CD4-positive, alpha-beta memory T cell (primary cell): Measurements from ENCODE around the gene PLCXD1. TPM values are rescaled to one million over a fixed set of nuclear protein-coding genes. Genes with fewer than 3 reads are reported as not detected.

ENCODE experiments used
- CTCF ChIA-PET: fragments of 350-600 bp; sonication (Branson Sonifier 250); formaldehyde crosslinking; loops from one replicate; lab custom pipeline; 2021; ENCODE audit warnings: inconsistent platforms; ENCODE audit not compliant: partially characterized antibody; lab: Charles Lee
- POLR2A ChIA-PET: fragments of 350-600 bp; sonication (Branson Sonifier 250); formaldehyde crosslinking; loops from one replicate; lab custom pipeline; 2021; ENCODE audit not compliant: partially characterized antibody; lab: Charles Lee
- DNase-seq, 5 donors: peaks; one replicate each; pipeline versions ENCODE4 v3.0.0 to v3.0.0-alpha.2; 2020 to 2022; ENCODE audit warnings: mixed read lengths in 1 of 5
- H3K27ac ChIP-seq: one replicate; pipeline ENCODE4 v1.7.0; 2013; ENCODE audit warnings: low read depth, low read length
- H3K27me3 ChIP-seq: 2 replicates; pipeline ENCODE4 v1.7.0; 2013; ENCODE audit warnings: mild to moderate bottlenecking, low read length, moderate library complexity; ENCODE audit not compliant: insufficient read depth
- H3K36me3 ChIP-seq: 2 replicates; pipeline ENCODE4 v1.7.0; 2013; ENCODE audit warnings: mild to moderate bottlenecking, low read length, moderate library complexity; ENCODE audit not compliant: insufficient read depth
- H3K4me1 ChIP-seq: 2 replicates; pipeline ENCODE4 v1.7.0; 2013; ENCODE audit warnings: mild to moderate bottlenecking, low read length, moderate library complexity; ENCODE audit not compliant: insufficient read depth
- H3K4me3 ChIP-seq, 2 donors: one replicate each; pipeline ENCODE4 v1.7.0; 2013; ENCODE audit warnings: low read length in 2 of 2, mild to moderate bottlenecking in 1 of 2
- H3K9me3 ChIP-seq, 2 donors: one replicate each; pipeline ENCODE4 v1.7.0; 2013; ENCODE audit warnings: low read length in 2 of 2, control low read depth in 1 of 2; ENCODE audit not compliant: control insufficient read depth in 1 of 2
- H3K27ac Mint-ChIP-seq, 7 donors: one replicate each; pipeline ENCODE4 v1.8.0; 2020 to 2021; ENCODE audit warnings: mixed read lengths in 7 of 7, mild to moderate bottlenecking in 6 of 7, inconsistent platforms in 3 of 7, moderate library complexity in 3 of 7
- H3K27me3 Mint-ChIP-seq, 2 donors: one replicate each; pipeline ENCODE4 v1.8.0; 2020 to 2021; ENCODE audit warnings: mixed read lengths in 2 of 2
- H3K36me3 Mint-ChIP-seq, 2 donors: one replicate each; pipeline ENCODE4 v1.8.0; 2020 to 2021; ENCODE audit warnings: mixed read lengths in 2 of 2, inconsistent platforms in 1 of 2, mild to moderate bottlenecking in 1 of 2
- H3K4me1 Mint-ChIP-seq, 4 donors: one replicate each; pipeline ENCODE4 v1.8.0; 2020 to 2021; ENCODE audit warnings: mixed read lengths in 4 of 4, mild to moderate bottlenecking in 1 of 4
- H3K4me3 Mint-ChIP-seq, 8 donors: one replicate each; pipeline ENCODE4 v1.8.0; 2020 to 2021; ENCODE audit warnings: mixed read lengths in 8 of 8, mild to moderate bottlenecking in 7 of 8, moderate library complexity in 6 of 8, inconsistent platforms in 3 of 8
- H3K9me3 Mint-ChIP-seq, 8 donors: one replicate each; pipeline ENCODE4 v1.8.0; 2020 to 2021; ENCODE audit warnings: mixed read lengths in 8 of 8, mild to moderate bottlenecking in 5 of 8, inconsistent platforms in 3 of 8, moderate library complexity in 1 of 8
- intact Hi-C: fragments of 100-400 bp; cut with micrococcal nuclease; formaldehyde crosslinking; loops from one replicate; pipeline ENCODE4 v1.15.1; 2023
- polyA plus RNA-seq, 2 donors: library from polyadenylated mRNA; unstranded; fragments of 300-500 nt; fragmentation: Illumina TruSeq; gene quantifications; one replicate each; pipeline ENCODE4 v1.2.3, GENCODE V29; 2021
- total RNA-seq, 2 experiments: library from RNA; stranded (reverse); gene quantifications; one replicate each; pipeline ENCODE4 v1.2.3, GENCODE V29; 2021

Gene PLCXD1
- total and polyA plus RNA-seq, 4 experiments from 2014 or later: 3.1 to 28.7 (median 18.4) TPM

- peaks cover 17 to 22% of the 10 kb centered on the region in 2 donors for H3K36me3 Mint-ChIP-seq
- no peak overlapping the region for H3K27ac Mint-ChIP-seq
- Histone ChIP-seq H3K9me3 (no peaks in the 10 kb centered on the region), H3K27ac (no peak overlapping the region), H3K4me3 (no peak overlapping the region), H3K36me3 (no peaks in the 10 kb centered on the region), H3K4me1 (no peaks in the 10 kb centered on the region), H3K27me3 (no peaks in the 10 kb centered on the region)
- CTCF ChIA-PET: no interaction called here
- DNase-seq: no peak
- no peaks in the 10 kb centered on the region for H3K27me3 Mint-ChIP-seq
- no peaks in the 10 kb centered on the region for H3K4me1 Mint-ChIP-seq
- intact Hi-C loops: no loop called here
- H3K9me3 Mint-ChIP-seq: peaks cover 0 to 4% (median 0%) of the 10 kb centered on the region in 8 donors
- POLR2A ChIA-PET: no interaction called here
- H3K4me3 Mint-ChIP-seq: peak overlapping the region in 1 of 8 donors; percentile 48
These were observed 59.7 kb downstream of the PLCXD1 start for GRCh38 chrX:340641-341423.

- POLR2A ChIA-PET: no interaction called here
- Mint-ChIP-seq H3K9me3 (peaks cover 0 to 4% (median 0%) of the 10 kb centered on the region in 8 donors), H3K4me3 (no peak overlapping the region), H3K27ac (no peak overlapping the region), H3K27me3 (no peaks in the 10 kb centered on the region), H3K4me1 (no peaks in the 10 kb centered on the region), H3K36me3 (peaks cover 12 to 16% of the 10 kb centered on the region in 2 donors)
- CTCF ChIA-PET: no interaction called here
- H3K9me3 ChIP-seq: no peaks in the 10 kb centered on the region
- H3K36me3 ChIP-seq: no peaks in the 10 kb centered on the region
- H3K4me1 ChIP-seq: no peaks in the 10 kb centered on the region
- H3K27ac ChIP-seq: no peak overlapping the region
- no peaks in the 10 kb centered on the region for H3K27me3 ChIP-seq
- H3K4me3 ChIP-seq: no peak overlapping the region
- no peak for DNase-seq
- intact Hi-C loops: no loop called here
These were observed 60.4 kb downstream of the PLCXD1 start for GRCh38 chrX:341541-342101.

- POLR2A ChIA-PET: no interaction called here
- H3K36me3 Mint-ChIP-seq: peaks cover 4 to 10% of the 10 kb centered on the region in 2 donors
- Histone ChIP-seq H3K9me3 (no peaks in the 10 kb centered on the region), H3K36me3 (no peaks in the 10 kb centered on the region), H3K27ac (no peak overlapping the region), H3K4me1 (no peaks in the 10 kb centered on the region), H3K27me3 (no peaks in the 10 kb centered on the region), H3K4me3 (no peak overlapping the region)
- H3K27ac Mint-ChIP-seq: no peak overlapping the region
- no peak for DNase-seq
- H3K27me3 Mint-ChIP-seq: no peaks in the 10 kb centered on the region
- CTCF ChIA-PET: no interaction called here
- H3K9me3 Mint-ChIP-seq: peaks cover 0 to 2% (median 0%) of the 10 kb centered on the region in 8 donors
- H3K4me3 Mint-ChIP-seq: no peak overlapping the region
- no peaks in the 10 kb centered on the region for H3K4me1 Mint-ChIP-seq
- intact Hi-C loops: no loop called here
These were observed 63.3 kb downstream of the PLCXD1 start for GRCh38 chrX:344371-344901.

GRCh38 chrX:345020-345925 is 64.1 kb downstream of the PLCXD1 start:
- Mint-ChIP-seq H3K27ac (no peak overlapping the region), H3K36me3 (peaks cover 4 to 10% of the 10 kb centered on the region in 2 donors), H3K9me3 (peaks cover 0 to 2% (median 0%) of the 10 kb centered on the region in 8 donors), H3K4me3 (no peak overlapping the region), H3K27me3 (no peaks in the 10 kb centered on the region), H3K4me1 (peaks cover 0 to 2% (median 0%) of the 10 kb centered on the region in 4 donors)
- H3K27ac ChIP-seq: no peak overlapping the region
- POLR2A ChIA-PET: no interaction called here
- no peak overlapping the region for H3K4me3 ChIP-seq
- H3K27me3 ChIP-seq: no peaks in the 10 kb centered on the region
- CTCF ChIA-PET: no interaction called here
- DNase-seq: no peak
- H3K36me3 ChIP-seq: no peaks in the 10 kb centered on the region
- intact Hi-C loops: no loop called here
- no peaks in the 10 kb centered on the region for H3K4me1 ChIP-seq
- no peaks in the 10 kb centered on the region for H3K9me3 ChIP-seq

GRCh38 chrX:346034-346813 is 65.0 kb downstream of the PLCXD1 start:
- H3K4me3 Mint-ChIP-seq: no peak overlapping the region

GRCh38 chrX:347351-348117 is 66.4 kb downstream of the PLCXD1 start:
- no peak overlapping the region for H3K27ac Mint-ChIP-seq
- no peaks in the 10 kb centered on the region for H3K9me3 Mint-ChIP-seq
- H3K27me3 ChIP-seq: no peaks in the 10 kb centered on the region
- no peak overlapping the region for H3K27ac ChIP-seq
- H3K36me3 Mint-ChIP-seq: peaks cover 3 to 6% of the 10 kb centered on the region in 2 donors
- no peak overlapping the region for H3K4me3 ChIP-seq
- ChIA-PET POLR2A (no interaction called here), CTCF (no interaction called here)
- H3K9me3 ChIP-seq: no peaks in the 10 kb centered on the region
- no peaks in the 10 kb centered on the region for H3K4me1 ChIP-seq
- peaks cover 0 to 6% (median under 1%) of the 10 kb centered on the region in 4 donors for H3K4me1 Mint-ChIP-seq
- intact Hi-C loops: no loop called here
- H3K36me3 ChIP-seq: no peaks in the 10 kb centered on the region
- no peak overlapping the region for H3K4me3 Mint-ChIP-seq
- H3K27me3 Mint-ChIP-seq: no peaks in the 10 kb centered on the region
- no peak for DNase-seq

More at GRCh38 chrX:346034-346813, 65.0 kb downstream of the PLCXD1 start:
- Histone ChIP-seq H3K27me3 (no peaks in the 10 kb centered on the region), H3K36me3 (no peaks in the 10 kb centered on the region), H3K9me3 (no peaks in the 10 kb centered on the region), H3K27ac (no peak overlapping the region), H3K4me3 (no peak overlapping the region), H3K4me1 (no peaks in the 10 kb centered on the region)
- H3K9me3 Mint-ChIP-seq: peaks cover 0 to 2% (median 0%) of the 10 kb centered on the region in 8 donors
- peaks cover 0 to 4% (median 0%) of the 10 kb centered on the region in 4 donors for H3K4me1 Mint-ChIP-seq
- no peaks in the 10 kb centered on the region for H3K27me3 Mint-ChIP-seq
- peaks cover 4 to 10% of the 10 kb centered on the region in 2 donors for H3K36me3 Mint-ChIP-seq
- no peak for DNase-seq
- H3K27ac Mint-ChIP-seq: no peak overlapping the region
- ChIA-PET POLR2A (no interaction called here), CTCF (no interaction called here)
- intact Hi-C loops: no loop called here
